GM23248 (cell line): ENCODE measurements around the gene AK2.

Experiments used
- EZH2 ChIP-seq: fragments of 200-600 bp; sonication (generic); IDR thresholded peaks from 2 replicates; pipeline ENCODE4 v1.6.1; 2018; ENCODE audit warnings: antibody characterized with exemption, mild to moderate bottlenecking; ENCODE audit not compliant: insufficient read depth, poor library complexity, severe bottlenecking
- EZH2phosphoT487 ChIP-seq: fragments of 200-600 bp; sonication (generic); IDR thresholded peaks from 2 replicates; pipeline ENCODE4 v1.6.1; 2018; ENCODE audit warnings: antibody characterized with exemption, moderate library complexity, mild to moderate bottlenecking, low read depth; ENCODE audit not compliant: insufficient read depth

- TF ChIP-seq EZH2 = no peak
- peak; percentile 58; the same call in 1 of the 2 replicates for TF ChIP-seq EZH2phosphoT487
These were observed 23.9 kb upstream of the AK2 start for GRCh38 chr1:33060579-33061083.
